ENCODE results near the gene PQBP1. TPM values are rescaled to one million over a fixed set of nuclear protein-coding genes. Genes with fewer than 3 reads are reported as not detected.
A peak's percentile ranks its signal among the peaks of the same experiment; 100 is the strongest.

PQBP1 gene
- total RNA-seq, 1 donor from 2014 or later, result 120 TPM

GRCh38 chrX:48945517-48946348, 48.0 kb downstream of the PQBP1 start:
- peak; percentile 57 for DNase-seq
- no peak overlapping the region for H3K27ac Mint-ChIP-seq (ENCODE audit: unreplicated experiment)
- H3K36me3 Mint-ChIP-seq (ENCODE audit: unreplicated experiment), result no peaks in the 10 kb centered on the region
- peaks cover 8% of the 10 kb centered on the region for H3K4me1 Mint-ChIP-seq (ENCODE audit: low read depth, unreplicated experiment)
- no peaks in the 10 kb centered on the region for H3K9me3 Mint-ChIP-seq (ENCODE audit: unreplicated experiment)
- H3K4me3 Mint-ChIP-seq (ENCODE audit: unreplicated experiment), result peak overlapping the region; percentile 63
- peak; percentile 57 for TF ChIP-seq CTCF (IDR thresholded peaks at IDR 0.05; ENCODE audit: partially characterized antibody, unreplicated experiment)
- H3K27me3 Mint-ChIP-seq (ENCODE audit: unreplicated experiment), result no peaks in the 10 kb centered on the region

DNA sequence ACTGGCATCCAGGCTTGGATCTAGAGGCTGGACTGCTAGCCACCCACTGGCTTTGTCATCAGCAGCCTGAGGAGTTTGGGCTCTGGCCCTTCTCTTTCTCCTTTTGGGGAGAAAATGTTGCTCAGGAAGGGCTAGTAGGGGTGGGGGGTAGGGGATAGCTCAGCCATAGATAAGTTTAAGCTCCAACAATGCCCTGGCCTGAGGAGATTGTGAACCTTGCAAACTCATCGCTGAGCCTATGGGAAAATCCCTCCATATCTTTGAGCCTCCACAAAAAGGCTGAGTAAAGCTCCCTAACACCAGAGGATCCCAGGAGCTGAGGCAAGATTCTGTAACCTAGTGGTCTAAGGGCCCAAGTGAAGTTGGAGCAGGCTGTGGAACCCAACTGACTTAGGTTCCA, 50.9 kb downstream of the PQBP1 start:
- H3K9me3 Mint-ChIP-seq (ENCODE audit: unreplicated experiment), result no peaks in the 10 kb centered on the region
- no peak overlapping the region for H3K27ac Mint-ChIP-seq (ENCODE audit: unreplicated experiment)
- DNase-seq, result no peak
- H3K27me3 Mint-ChIP-seq (ENCODE audit: unreplicated experiment), result no peaks in the 10 kb centered on the region
- H3K36me3 Mint-ChIP-seq (ENCODE audit: unreplicated experiment), result no peaks in the 10 kb centered on the region
- H3K4me3 Mint-ChIP-seq (ENCODE audit: unreplicated experiment), result no peak overlapping the region
- TF ChIP-seq CTCF (IDR thresholded peaks at IDR 0.05; ENCODE audit: partially characterized antibody, unreplicated experiment), result no peak
- H3K4me1 Mint-ChIP-seq (ENCODE audit: low read depth, unreplicated experiment), result no peaks in the 10 kb centered on the region

Other genes starting within 250 kb of the PQBP1 start
- gene WAS, start 214.1 kb upstream of the PQBP1 start, total RNA-seq (ENCODE audit: unreplicated experiment), result 2.6 TPM
- 4.7 TPM for gene SUV39H1, start 201.2 kb upstream of the PQBP1 start, total RNA-seq (ENCODE audit: unreplicated experiment)
- not detected for gene GLOD5, start 136.2 kb upstream of the PQBP1 start, total RNA-seq (ENCODE audit: unreplicated experiment)
- not detected for gene GATA1, start 111.3 kb upstream of the PQBP1 start, total RNA-seq (ENCODE audit: unreplicated experiment)
- gene HDAC6, start 95.9 kb upstream of the PQBP1 start, total RNA-seq (ENCODE audit: unreplicated experiment), result 264 TPM
- not detected for gene ERAS, start 71.4 kb upstream of the PQBP1 start, total RNA-seq (ENCODE audit: unreplicated experiment)
- gene PCSK1N, start 62.3 kb upstream of the PQBP1 start, total RNA-seq (ENCODE audit: unreplicated experiment), result 127 TPM
- 71.8 TPM for gene TIMM17B, start 162 bp upstream of the PQBP1 start, total RNA-seq (ENCODE audit: unreplicated experiment)
- gene SLC35A2, start 13.7 kb downstream of the PQBP1 start, total RNA-seq (ENCODE audit: unreplicated experiment), result 22.1 TPM
- 16.5 TPM for gene PIM2, start 21.1 kb downstream of the PQBP1 start, total RNA-seq (ENCODE audit: unreplicated experiment)
- 68.3 TPM for gene OTUD5, start 59.7 kb downstream of the PQBP1 start, total RNA-seq (ENCODE audit: unreplicated experiment)
- gene KCND1, start 73.9 kb downstream of the PQBP1 start, total RNA-seq (ENCODE audit: unreplicated experiment), result 7.2 TPM
- gene GRIPAP1, start 104.3 kb downstream of the PQBP1 start, total RNA-seq (ENCODE audit: unreplicated experiment), result 129 TPM
- 39.8 TPM for gene TFE3, start 145.4 kb downstream of the PQBP1 start, total RNA-seq (ENCODE audit: unreplicated experiment)
- 17.6 TPM for gene CCDC120, start 161.1 kb downstream of the PQBP1 start, total RNA-seq (ENCODE audit: unreplicated experiment)
- 41.5 TPM for gene PRAF2, start 176.1 kb downstream of the PQBP1 start, total RNA-seq (ENCODE audit: unreplicated experiment)
- 66.4 TPM for gene WDR45, start 182.0 kb downstream of the PQBP1 start, total RNA-seq (ENCODE audit: unreplicated experiment)
- 20.6 TPM for gene GPKOW, start 225.8 kb downstream of the PQBP1 start, total RNA-seq (ENCODE audit: unreplicated experiment)

Data from glutamatergic neuron (in vitro differentiated cells).